Esophagus squamous epithelium (tissue), 5 donors: Measurements from ENCODE around the gene CRACDL. TPM values are rescaled to one million over a fixed set of nuclear protein-coding genes. Genes with fewer than 3 reads are reported as not detected.

Source experiments
- DNase-seq: peaks from one replicate; lab custom pipeline; 2025; lab: John Stamatoyannopoulos, UW
- H3K27ac ChIP-seq, 4 donors: fragments of 200-600 bp; sonication (generic); one replicate each; pipeline ENCODE4 v1.5.1; 2016 to 2019; ENCODE audit warnings: mild to moderate bottlenecking in 1 of 4
- H3K27me3 ChIP-seq, 4 donors: fragments of 200-600 bp; sonication (generic); 1 replicate in 3 of 4; 2 replicates in 1 of 4; pipeline versions ENCODE4 v1.5.1 to v1.6.0; 2017 to 2021; ENCODE audit warnings: antibody characterized with exemption in 1 of 4
- H3K36me3 ChIP-seq, 3 donors: fragments of 200-600 bp; sonication (generic); one replicate each; pipeline ENCODE4 v1.5.1; 2016 to 2019
- H3K4me1 ChIP-seq, 3 donors: fragments of 200-600 bp; sonication (generic); one replicate each; pipeline ENCODE4 v1.5.1; 2017 to 2019
- H3K4me3 ChIP-seq, 4 donors: fragments of 200-600 bp; sonication (generic); 1 replicate in 3 of 4; 2 replicates in 1 of 4; pipeline ENCODE4 v1.5.1; 2016 to 2019; ENCODE audit warnings: mild to moderate bottlenecking in 2 of 4, moderate library complexity in 1 of 4
- H3K9me3 ChIP-seq, 3 donors: fragments of 200-600 bp; sonication (generic); one replicate each; pipeline ENCODE4 v1.5.1; 2016 to 2019
- POLR2A ChIP-seq, 4 donors: fragments of 450-650 bp; IDR thresholded peaks; one replicate each; pipeline ENCODE4 v1.6.1; 2017; ENCODE audit warnings: antibody characterized with exemption in 4 of 4, mild to moderate bottlenecking in 4 of 4, moderate library complexity in 3 of 4
- WGBS, 2 donors: methylation state at CpG; one replicate each; pipeline ENCODE4 v1.1.5; 2018; 5-methylcytosine and 5-hydroxymethylcytosine counted together
- intact Hi-C: fragments of 100-400 bp; cut with DNase I; formaldehyde crosslinking; loops from one replicate; pipeline ENCODE4 v1.15.0; 2022
- total RNA-seq, 4 donors: library from RNA; depleted of rRNA; stranded (reverse); fragments of >200 nt; gene quantifications; one replicate each; pipeline ENCODE4 v1.1.0, GENCODE V29; 2016
- TF ChIP-seq, protein P1 (sequence below), 6 experiments: fragments of 450-650 bp in 4 of 6; fragments of 200-600 bp in 2 of 6; sonication (generic) in 2 of 6; IDR thresholded peaks; one replicate each; pipeline ENCODE4 v1.5.1; 2016 to 2019; ENCODE audit warnings: antibody characterized with exemption in 6 of 6, mild to moderate bottlenecking in 4 of 6, moderate library complexity in 4 of 6
- donor health status: DM: yes; HTN: yes; CAD: no.

Gene CRACDL
- total RNA-seq, 4 donors from 2014 or later, result 6.5 to 33.6 (median 9.7) TPM

DNA sequence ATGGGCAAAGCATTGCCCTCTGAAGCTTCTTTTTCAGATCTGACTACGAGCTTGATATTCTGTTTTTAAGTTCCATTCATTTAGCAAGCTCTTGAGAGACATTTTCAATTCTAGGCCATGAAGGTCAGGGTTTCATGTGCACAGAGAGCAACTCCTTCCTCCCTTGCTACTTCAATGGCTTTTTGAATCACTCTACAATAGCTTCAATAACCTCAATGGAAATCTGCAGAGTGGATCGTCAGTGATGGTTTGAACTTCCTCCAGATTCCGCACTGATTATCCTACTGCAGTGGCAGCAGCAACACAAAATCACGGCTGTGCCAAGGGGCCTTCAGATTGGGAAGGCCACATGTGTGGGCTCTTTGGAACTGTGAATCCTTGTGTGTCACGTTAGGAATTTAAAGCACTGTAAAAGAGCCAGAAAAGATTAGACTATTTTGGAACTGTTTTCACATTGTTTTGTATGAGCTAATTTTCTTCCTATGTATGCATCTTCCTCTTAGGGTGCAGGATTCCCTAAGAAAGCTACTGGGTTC lies 116.7 kb downstream of the CRACDL start:
- peaks cover 0 to 19% (median 0%) of the 10 kb centered on the region in 4 donors for H3K27me3 ChIP-seq
- WGBS, 2 donors, result 49 to 66% methylated on average over 5 of the region's 5 CpGs
- intact Hi-C loops, result no loop called here
- TF ChIP-seq, protein P1, sequence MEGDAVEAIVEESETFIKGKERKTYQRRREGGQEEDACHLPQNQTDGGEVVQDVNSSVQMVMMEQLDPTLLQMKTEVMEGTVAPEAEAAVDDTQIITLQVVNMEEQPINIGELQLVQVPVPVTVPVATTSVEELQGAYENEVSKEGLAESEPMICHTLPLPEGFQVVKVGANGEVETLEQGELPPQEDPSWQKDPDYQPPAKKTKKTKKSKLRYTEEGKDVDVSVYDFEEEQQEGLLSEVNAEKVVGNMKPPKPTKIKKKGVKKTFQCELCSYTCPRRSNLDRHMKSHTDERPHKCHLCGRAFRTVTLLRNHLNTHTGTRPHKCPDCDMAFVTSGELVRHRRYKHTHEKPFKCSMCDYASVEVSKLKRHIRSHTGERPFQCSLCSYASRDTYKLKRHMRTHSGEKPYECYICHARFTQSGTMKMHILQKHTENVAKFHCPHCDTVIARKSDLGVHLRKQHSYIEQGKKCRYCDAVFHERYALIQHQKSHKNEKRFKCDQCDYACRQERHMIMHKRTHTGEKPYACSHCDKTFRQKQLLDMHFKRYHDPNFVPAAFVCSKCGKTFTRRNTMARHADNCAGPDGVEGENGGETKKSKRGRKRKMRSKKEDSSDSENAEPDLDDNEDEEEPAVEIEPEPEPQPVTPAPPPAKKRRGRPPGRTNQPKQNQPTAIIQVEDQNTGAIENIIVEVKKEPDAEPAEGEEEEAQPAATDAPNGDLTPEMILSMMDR (IDR thresholded peaks at IDR 0.05), result no peak
- TF ChIP-seq POLR2A (IDR thresholded peaks at IDR 0.05), result no peak
- peaks cover 0 to 34% (median 4%) of the 10 kb centered on the region in 3 donors for H3K4me1 ChIP-seq
- no peaks in the 10 kb centered on the region for H3K9me3 ChIP-seq
- DNase-seq, result no peak
- H3K36me3 ChIP-seq, result peaks cover 0 to 38% (median 0%) of the 10 kb centered on the region in 3 donors
- H3K27ac ChIP-seq, result no peak overlapping the region
- no peak overlapping the region for H3K4me3 ChIP-seq

DNA sequence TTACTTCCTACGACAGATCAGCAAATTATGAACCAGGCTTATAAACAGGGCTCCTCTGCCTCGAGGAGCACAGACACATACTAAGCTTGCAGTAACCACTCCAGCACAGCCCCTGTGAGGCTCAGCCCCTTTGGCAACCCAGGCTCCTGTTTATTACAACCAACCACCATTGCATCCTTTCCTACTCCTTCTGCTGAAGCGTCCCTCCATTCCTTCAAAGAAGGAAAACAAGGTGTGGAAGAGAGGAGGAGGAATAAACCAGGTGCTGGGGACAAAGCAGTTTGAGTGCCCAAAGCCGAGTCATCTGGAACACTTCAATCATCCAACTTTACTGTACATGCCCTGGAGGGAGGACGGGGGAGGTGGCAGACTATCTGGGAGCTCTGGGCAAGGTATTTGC lies 117.9 kb downstream of the CRACDL start:
- Histone ChIP-seq H3K27me3 (peaks cover 0 to 17% (median 0%) of the 10 kb centered on the region in 4 donors), H3K9me3 (no peaks in the 10 kb centered on the region), H3K4me1 (peaks cover 0 to 23% (median 0%) of the 10 kb centered on the region in 3 donors), H3K36me3 (peaks cover 0 to 38% (median 0%) of the 10 kb centered on the region in 3 donors), H3K27ac (no peak overlapping the region), H3K4me3 (peak overlapping the region in 1 of 4 donors; percentile 14)
- TF ChIP-seq, protein P1 (IDR thresholded peaks at IDR 0.05), result no peak
- no peak for TF ChIP-seq POLR2A (IDR thresholded peaks at IDR 0.05)
- no peak for DNase-seq
- intact Hi-C loops, result no loop called here
- 52 to 82% methylated on average over 4 to 5 of the region's 5 CpGs for WGBS, 2 donors

DNA sequence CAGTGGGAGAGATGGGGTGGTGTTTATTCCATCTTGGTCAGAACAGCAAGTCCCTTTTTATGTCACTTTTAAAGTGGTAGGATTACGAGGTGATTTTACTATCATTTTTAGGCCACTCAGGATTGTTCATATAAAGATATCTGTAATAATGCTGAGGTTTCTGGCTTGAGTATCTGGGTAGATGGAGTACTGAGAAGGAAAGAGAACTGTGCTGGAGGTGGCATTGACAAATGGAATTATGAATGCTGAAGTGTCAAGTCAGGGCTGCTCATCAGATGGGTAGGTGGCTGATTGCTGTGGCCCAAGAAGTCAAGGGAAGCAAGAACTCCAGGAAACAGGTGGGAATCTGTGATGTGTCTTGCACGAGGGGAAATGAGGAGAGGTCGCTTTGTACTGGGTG lies 119.7 kb downstream of the CRACDL start:
- WGBS, 2 donors, result 79 to 86% methylated on average over 3 of the region's 3 CpGs
- peaks cover 0 to 20% (median 0%) of the 10 kb centered on the region in 3 donors for H3K36me3 ChIP-seq
- H3K4me1 ChIP-seq, result peaks cover 0 to 9% (median 0%) of the 10 kb centered on the region in 3 donors
- DNase-seq, result no peak
- no peaks in the 10 kb centered on the region for H3K9me3 ChIP-seq
- H3K4me3 ChIP-seq, result no peak overlapping the region
- no peaks in the 10 kb centered on the region for H3K27me3 ChIP-seq
- intact Hi-C loops, result no loop called here
- no peak overlapping the region for H3K27ac ChIP-seq
- no peak for TF ChIP-seq POLR2A (IDR thresholded peaks at IDR 0.05)
- TF ChIP-seq, protein P1 (IDR thresholded peaks at IDR 0.05), result no peak

DNA sequence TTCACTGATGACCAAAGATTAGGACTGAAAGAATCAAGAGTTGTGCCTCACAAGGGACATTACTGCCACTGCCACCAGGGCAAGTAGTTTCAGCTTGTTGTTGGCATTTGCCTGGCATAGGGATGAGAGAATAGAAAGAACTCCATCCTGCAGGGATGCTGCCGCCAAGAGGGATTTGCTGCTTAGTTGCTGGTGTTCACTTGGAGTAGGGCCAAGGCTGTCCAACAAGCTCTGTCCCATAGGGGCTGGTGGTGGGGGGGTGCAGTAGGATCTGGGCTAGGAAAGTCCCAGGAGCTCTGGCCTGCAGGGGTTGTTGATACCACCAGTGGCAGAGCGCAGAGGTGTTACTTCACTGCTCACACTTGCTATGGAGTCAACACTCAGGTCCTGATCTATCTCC lies 120.2 kb downstream of the CRACDL start:
- 74 to 93% methylated on average over 2 of the region's 2 CpGs for WGBS, 2 donors
- DNase-seq, result no peak

DNA sequence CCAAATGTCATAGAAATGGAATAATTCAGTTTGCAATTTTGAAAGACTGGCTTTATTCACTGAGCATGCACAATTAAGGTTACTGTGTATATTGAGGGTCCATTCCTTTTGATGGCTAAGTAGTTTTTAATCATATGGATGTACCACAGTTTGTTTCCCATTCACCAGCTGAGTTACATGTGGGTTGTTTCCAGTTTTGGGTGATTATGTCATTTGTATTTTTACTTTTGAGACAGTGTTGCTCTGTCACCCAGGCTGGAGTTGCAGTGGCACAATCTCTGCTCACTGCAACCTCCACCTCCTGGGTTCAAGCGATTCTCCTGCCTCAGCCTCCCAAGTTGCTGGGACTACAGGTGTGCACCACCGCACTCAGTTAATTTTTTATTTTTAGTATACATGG lies 124.3 kb downstream of the CRACDL start:
- TF ChIP-seq POLR2A (IDR thresholded peaks at IDR 0.05), result no peak
- TF ChIP-seq, protein P1 (IDR thresholded peaks at IDR 0.05), result no peak
- H3K36me3 ChIP-seq, result peaks cover 0 to 21% (median 0%) of the 10 kb centered on the region in 3 donors
- H3K9me3 ChIP-seq, result no peaks in the 10 kb centered on the region
- WGBS, 2 donors, result 88 to 89% methylated on average over 2 of the region's 2 CpGs
- DNase-seq, result no peak
- peaks cover 0 to 17% (median 0%) of the 10 kb centered on the region in 3 donors for H3K4me1 ChIP-seq
- no peak overlapping the region for H3K27ac ChIP-seq
- H3K27me3 ChIP-seq, result no peaks in the 10 kb centered on the region
- H3K4me3 ChIP-seq, result no peak overlapping the region
- intact Hi-C loops, result no loop called here

More for the DNA sequence above, 120.2 kb downstream of the CRACDL start:
- Histone ChIP-seq H3K36me3 (peaks cover 0 to 17% (median 0%) of the 10 kb centered on the region in 3 donors), H3K9me3 (no peaks in the 10 kb centered on the region), H3K4me1 (peaks cover 0 to 11% (median 0%) of the 10 kb centered on the region in 3 donors), H3K27ac (no peak overlapping the region), H3K27me3 (no peaks in the 10 kb centered on the region), H3K4me3 (no peak overlapping the region)
- no peak for TF ChIP-seq POLR2A (IDR thresholded peaks at IDR 0.05)
- TF ChIP-seq, protein P1 (IDR thresholded peaks at IDR 0.05), result no peak
- intact Hi-C loops, result no loop called here
